HG03439 (cell line): ENCODE measurements around the gene SULF2.

ENCODE experiments used
- ATAC-seq: cut with Tn5 transposase; IDR thresholded peaks from one replicate; pipeline ENCODE4 v1.9.1; 2021; ENCODE audit warnings: mild to moderate bottlenecking, moderate library complexity; ENCODE audit not compliant: unreplicated experiment

SULF2 gene

GRCh38 chr20:47614703-47615309 lies 170.5 kb downstream of the SULF2 start:
- no peak for ATAC-seq

GRCh38 chr20:47612670-47613069 lies 172.6 kb downstream of the SULF2 start:
- no peak for ATAC-seq

- no peak for ATAC-seq
These were observed 173.5 kb downstream of the SULF2 start for GRCh38 chr20:47611785-47612184.

- no peak for ATAC-seq
These were observed 174.4 kb downstream of the SULF2 start for GRCh38 chr20:47610945-47611250.

GRCh38 chr20:47610247-47610944 lies 174.9 kb downstream of the SULF2 start:
- no peak for ATAC-seq

- ATAC-seq = no peak
These were observed 176.3 kb downstream of the SULF2 start for GRCh38 chr20:47609001-47609400.
